ENCODE data around the gene DMXL1.
"Not testable (repeated sequence)": the region's sequence is repeated elsewhere in the genome, so short reads cannot be mapped to it uniquely, and the experiment has no call there.

The DMXL1 gene

DNA sequence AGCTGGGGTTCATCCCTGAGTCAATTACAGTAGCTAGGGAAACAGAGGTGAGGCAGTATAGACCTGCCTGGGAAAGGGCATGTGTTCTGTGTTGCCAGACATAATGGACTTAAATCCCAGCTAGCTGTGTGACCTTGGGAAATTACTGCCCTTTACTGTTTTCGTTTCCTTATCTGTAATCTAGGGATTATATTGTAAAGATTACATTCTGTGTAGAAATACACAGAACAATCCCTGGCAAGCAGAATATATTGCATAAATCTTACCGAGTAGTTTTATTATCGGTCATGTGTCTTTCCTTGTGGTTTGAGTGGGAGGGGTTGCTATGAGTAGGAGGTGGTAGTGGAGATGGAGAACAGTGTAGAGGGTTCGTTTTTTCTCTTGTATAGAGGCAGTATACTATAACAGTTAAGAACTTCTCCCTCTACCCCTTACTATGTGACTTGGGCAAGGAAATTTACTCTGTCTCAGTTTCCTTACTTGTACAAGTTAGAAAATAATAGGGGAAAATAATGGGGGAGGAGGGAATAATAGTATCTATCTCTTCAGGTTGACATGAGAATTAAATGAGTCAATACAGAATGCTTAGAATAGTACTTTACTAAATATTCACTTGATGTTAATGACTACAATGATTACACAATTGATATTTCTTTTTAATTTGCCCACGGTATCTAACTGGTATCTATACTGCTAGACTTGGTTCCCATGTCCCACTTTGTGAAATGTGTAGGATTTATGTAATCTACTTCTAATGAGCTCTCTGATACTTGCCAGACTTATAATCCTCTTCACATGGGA, 7.1 kb upstream of the DMXL1 start:
- DNase-seq: no peak

DNA sequence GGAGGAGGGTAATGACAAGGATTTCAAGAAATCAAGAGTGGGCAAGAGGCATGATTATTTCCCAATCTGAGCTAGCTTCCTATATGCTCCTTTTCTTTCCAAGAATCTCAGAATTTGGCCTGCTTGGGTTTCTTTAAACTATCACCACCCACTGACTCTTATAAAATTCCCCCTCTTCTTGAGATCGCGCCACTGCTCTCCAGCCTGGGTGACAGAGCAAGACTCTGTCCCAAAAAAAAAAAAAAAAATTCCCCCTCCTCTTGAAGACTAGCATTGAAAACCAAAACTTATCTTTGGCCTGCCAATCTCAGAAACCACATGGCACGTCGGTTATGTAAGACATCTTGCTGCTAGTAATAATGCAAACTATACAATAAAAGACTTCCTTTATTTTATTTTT, 3.4 kb upstream of the DMXL1 start:
- DNase-seq: no peak

DNA sequence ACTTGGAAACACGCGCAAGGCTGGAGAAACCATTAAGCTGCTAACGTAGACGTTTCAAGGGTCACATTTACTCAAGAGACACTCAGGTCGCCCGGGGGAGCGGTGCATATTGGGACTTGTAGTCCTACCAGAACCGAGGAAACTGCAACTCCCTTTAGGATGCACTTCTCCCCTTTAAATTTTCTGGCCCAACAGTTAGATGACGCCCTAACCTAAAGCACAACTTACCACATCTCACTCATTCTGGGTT, 384 bp upstream of the DMXL1 start:
- no peak for DNase-seq

DNA sequence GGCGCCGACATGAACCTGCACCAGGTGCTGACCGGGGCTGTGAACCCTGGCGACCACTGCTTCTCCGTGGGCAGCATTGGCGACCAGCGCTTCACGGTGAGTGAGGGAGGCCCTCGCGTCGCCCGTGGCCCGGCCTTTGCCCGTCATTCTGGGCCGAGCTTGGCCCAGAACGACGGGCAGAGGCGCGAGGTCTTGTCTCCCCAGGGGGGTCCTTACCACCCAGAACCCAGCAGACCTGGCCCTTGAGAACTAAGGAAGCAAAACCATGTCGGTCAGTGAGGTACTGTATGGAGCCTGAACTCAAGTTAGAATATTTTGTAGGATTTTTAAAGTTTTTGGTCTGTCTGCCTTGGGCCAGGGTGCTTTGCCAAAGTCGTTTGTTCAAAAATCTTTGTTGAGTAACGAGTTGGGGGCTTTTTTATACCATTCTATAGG, 691 bp downstream of the DMXL1 start:
- no peak for DNase-seq

DNA sequence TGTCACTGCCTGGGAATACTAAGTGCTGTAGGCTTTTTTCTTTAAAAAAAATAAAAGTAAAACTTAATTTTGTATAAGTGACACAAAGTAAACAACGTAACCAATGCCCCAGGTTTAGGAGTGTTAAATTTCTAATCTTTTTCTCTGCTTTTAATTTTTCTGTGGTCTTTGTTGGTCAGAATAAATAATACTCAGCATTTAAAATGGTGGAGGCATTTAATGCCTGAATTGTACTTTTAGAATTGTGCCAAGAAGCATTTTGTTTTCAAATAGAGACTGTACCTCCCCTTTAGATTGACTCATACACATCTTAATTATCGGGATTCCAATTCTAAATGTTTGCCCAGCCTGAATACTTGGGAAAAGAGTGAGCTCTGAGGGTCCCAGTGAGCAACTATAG, 1.6 kb downstream of the DMXL1 start:
- no peak for DNase-seq

DNA sequence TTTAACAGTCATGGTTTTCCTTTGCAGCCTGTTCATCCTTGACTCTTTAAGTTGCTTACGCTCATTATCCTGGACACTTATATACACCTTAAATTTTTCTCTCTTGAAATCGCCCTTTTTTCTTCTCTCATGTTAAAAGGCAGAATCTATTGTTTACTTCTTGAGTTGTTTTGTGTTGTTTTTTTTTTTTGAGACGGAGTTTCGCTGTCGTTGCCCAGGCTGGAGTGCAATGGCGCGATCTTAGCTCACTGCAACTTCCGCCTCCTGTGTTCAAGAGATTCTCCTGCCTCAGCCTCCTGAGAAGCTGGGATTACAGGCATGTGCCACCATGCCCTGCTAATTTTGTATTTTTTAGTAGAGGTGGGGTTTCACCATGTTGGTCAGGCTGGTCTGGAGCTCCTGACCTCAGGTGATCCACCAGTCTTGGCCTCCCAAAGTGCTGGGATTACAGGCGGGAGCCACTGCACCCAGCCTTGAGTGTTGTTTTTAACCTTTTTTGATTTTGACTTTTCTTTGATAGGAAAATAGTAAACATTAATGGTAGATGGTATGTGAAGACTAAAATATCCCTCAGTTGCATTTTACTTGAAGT, 3.0 kb downstream of the DMXL1 start:
- DNase-seq: not testable (repeated sequence)

DNA sequence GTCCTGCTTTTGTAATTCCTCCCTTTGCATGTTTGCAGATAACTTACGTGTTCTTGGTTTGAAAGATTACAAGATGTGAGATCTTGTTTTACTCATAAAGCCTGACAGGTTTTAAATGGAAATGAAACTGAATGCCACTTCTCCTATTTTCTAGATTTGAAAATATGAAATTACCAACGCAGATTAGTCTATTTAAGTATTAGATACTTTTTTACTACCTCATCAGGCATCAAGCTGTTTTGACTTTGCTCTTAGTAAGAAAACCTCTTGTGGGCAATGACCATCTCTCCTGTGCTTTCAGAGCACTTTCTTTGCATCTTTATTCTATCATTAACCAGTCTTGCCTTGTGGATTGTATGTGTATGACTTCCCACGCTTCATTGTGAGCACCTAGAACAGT, 3.5 kb downstream of the DMXL1 start:
- no peak for DNase-seq

DNA sequence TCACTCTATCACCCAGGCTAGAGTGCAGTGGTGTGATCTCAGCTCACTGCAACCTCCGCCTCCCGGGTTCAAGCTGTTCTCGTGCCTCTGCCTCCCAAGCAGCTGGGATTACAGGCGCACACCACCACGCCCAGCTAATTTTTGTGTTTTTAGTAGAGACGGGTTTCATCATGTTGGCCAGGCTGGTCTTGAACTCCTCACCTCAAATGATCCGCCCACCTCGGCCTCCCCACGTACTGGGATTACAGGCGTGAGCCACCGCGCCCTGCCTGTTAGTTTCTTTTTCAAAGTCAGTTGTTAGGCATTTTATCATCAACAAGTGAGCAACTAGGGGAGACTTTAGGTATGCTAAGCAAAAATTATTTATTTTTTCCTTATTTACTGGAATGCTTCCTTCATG, 4.4 kb downstream of the DMXL1 start:
- DNase-seq: not testable (repeated sequence)

DNA sequence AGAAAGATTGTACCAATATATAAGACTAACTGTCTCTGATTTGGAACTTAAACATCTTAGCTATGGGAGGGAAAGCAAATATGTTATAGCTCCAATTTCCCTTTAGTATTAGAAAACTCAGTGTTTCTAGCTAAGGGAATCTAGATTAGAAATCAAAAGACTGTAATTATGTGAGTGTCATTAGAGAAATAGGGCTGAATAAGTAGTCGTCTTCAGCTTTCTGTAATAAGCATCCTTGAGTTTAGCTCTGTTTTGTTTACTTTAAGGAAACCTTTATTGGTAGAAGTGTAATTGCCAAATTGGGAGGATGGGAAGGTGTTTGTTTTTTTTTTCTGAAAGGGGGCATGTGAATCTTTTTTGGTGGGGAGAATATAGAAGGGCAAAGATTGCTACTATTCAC, 5.2 kb downstream of the DMXL1 start:
- no peak for DNase-seq

DNA sequence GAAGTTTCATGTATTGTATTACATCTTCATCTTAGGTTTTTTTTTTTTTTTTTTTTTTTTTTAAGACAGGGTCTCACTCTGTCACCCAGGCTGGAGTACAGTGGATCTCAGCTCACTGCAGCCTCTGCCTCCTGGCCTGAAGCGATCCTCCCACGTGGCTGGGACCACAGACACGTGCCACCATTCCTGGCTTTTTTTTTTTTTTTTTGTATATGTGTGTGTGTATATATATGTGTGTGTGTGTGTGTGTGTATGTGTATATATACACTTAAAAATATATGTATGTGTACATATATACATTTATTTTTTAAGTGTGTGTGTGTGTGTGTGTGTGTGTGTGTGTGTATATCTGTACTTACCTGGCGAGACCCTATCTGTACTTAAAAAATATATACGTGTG, 6.6 kb downstream of the DMXL1 start:
- DNase-seq: no peak

DNA sequence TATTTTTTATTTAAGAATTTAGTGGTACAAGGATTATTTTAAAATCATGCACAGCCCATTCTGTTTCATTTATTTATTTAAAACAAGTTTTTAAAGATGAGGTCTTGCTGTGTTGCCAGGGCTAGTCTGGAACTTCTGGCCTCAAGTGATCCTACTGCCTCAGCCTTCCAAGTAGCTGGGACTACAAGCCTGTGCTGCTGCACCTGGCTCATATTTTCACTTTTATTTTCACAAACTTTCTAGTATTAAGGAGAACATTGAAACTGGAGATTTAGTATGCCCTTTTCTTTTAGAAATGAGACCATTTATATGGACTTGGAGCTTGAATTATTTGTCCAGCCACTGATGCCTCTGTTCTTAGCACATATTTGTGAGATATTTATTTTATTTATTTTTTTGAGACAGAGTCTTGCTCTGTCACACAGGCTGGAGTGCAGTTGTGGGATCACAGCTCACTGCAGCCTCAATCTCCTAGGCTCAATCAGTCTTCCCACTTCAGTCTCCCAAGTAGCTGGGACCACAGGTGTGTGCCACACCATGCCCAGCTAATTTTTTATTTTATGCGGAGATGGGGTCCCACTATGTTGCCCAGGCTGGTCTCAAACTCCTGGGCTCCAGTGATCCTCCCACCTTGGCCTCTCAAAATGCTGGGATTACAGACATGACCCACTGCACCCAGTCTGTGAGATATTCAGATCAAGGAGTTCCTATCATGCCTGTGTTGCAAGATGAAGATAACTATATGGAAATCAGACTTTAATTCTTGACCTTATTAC, 7.4 kb downstream of the DMXL1 start:
- no peak for DNase-seq

DNA sequence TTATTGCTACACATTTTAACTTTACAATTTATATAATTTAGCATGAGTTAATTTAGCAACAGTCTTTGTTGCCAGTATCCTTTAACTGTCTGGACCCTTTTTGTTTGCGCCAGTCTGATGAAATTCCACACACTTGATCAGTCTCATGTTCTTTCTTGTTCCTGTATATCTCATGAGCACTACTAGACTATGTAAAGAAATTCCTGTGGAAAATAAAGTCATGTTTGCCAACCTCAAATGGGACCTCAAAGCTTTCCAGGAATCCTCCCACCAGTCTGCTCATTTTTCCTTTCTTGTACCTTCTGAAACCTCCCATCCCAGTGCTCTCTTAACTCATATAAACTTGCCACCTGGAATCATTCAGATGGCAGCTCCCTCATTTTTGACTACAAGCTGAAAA, 8.0 kb downstream of the DMXL1 start:
- no peak for DNase-seq

DNA sequence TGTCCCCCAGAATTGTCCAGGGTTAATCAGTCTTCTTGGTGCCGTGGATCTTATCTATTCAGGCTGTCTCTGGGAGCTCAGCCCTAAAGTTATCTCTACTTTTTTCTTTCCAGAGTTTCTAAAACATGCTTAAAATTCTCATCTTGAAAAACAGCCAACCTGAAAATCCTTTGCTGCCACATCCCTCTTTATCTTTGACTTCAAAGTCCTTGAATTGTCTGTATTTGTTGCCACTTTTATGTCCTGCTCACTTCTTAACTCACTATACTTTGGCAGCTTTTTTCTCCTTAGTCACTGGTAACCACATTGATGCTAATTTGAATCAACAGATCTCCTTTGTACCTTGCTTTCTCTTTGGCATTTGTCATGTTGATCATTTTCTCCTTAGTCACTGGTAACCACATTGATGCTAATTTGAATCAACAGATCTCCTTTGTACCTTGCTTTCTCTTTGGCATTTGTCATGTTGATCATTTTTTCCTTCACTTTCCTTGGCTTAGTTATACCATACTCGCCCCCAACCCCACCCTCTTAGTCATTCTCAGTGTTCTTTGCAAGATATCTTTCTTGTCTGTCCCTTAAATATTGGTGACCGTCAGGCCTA, 8.5 kb downstream of the DMXL1 start:
- DNase-seq: no peak

DNA sequence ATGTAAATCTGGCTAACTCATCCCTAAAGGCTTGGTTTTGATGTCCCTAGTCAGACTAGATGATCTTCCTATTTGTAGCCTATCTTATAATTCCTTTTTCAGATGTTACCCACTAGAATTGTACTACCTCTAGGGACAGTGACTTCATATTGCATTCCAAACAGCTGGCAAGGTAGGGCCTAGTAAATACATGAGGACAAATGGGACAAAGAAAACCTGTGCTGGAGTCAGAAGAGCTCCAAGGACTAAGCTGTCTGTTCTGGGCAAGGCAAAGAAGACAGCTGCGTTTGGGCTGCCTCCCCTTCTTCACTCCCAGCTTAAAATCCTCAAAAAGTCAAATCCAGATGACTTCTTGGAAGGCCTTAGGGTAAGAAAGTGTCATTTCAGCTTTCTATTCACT, 10.0 kb downstream of the DMXL1 start:
- DNase-seq: no peak

DNA sequence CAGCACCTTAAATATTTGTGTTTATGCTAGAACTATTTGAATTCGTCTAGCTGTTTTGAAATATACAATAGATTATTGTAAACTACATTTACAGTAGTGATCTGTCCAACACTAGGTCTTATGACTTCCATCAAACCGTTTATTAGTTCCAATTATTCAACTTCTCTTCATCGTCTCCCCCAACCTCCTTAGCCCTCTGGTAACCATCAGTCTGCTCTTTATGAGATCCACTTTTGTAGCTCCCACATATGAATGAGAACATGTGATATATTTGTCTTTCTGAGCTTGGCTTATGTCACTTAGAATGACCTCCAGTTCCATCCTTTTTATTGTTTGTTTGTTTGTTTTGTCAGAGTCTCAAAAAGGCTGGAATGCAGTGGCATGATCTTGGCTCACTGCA, 11.8 kb downstream of the DMXL1 start:
- DNase-seq: no peak

DNA sequence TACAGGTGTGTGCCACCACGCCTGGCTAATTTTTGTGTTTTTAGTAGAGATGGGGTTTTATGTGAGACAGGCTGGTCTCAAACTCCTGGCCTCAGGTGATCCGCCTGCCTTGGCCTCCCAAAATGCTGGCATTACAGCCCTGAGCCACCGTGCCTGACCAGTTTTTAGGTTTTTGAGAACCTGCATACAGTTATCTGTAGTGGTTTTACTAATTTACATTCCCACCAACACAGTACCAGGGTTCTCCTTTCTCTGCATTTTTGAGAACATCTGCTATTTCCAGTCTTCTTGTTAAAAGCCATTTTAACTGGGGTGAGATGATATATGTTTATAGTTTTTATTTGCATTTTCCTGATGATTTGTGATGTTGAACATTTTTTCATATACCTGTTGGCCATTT, 12.8 kb downstream of the DMXL1 start:
- no peak for DNase-seq

DNA sequence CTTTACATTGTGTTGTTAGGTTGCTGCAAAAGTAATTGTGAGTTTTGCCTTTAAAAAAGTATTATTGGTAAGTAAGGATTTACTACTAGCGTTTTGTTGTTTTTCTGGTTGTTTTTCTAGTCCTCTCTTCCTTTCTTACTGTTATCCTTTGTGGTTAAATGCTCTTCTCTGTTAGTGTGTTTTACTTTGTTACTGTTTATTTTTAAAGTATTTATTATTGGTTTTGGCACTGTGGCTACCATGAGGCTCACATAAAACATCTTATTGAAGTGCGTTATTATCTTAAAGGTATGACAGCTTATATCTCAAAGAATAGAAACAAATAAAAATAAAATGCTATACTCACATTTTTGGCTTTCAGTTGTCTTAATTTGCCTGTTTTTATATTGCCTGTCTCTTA, 17.6 kb downstream of the DMXL1 start:
- no peak for DNase-seq

DNA sequence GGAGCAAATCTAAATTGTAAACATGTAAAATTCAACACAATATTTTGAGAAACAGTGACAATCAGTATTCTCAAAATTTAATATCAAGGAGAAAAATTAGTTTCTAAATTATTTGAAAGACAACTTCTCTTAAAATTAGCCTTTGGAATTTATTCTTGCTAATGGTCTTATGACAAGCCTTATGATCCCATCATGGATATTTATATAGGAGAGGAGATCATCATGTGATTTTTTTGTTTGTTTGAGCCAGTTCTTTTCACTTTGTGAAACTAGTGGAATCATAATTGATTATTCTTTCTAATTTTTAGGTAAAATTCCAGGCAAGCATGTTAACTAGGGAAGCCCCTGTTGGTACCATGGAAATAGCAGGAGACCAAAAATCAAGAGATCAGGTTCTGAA, 24.7 kb downstream of the DMXL1 start:
- no peak for DNase-seq

DNA sequence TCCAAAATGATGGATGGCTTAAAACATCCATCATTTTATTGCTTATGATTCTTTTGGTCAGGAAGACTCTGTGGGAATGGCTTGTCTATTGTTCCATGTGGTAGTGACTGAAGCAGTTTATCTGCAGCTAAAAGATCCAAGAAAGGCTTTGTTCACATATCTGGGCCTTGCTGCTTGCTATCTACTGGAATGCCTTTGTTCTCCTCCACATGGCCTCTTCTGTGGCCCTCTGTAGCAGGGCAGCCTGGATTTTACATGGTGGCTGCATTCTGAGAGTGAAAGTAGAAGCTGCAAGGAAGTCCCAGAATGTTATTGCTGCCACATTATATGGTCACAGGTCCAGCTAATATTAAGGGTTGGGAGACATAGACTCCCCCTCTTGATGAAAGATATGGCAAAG, 35.1 kb downstream of the DMXL1 start:
- DNase-seq: no peak

DNA sequence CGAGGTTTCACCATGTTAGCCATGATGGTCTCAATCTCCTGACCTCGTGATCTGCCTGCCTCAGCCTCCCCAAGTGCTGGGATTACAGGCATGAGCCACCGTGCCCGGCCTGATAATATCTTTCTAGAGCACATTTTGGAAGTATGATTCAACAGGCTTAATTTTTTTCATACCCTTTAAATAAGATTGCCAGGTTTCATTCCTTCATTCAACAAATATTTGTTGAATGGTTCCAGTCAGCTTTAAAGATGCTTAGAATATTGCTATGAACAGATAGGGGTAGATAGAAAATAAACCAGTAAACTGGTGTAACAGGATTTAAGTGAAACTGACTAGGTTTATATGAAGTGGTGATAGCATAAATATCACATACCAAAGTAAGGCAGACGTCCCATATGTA, 41.3 kb downstream of the DMXL1 start:
- DNase-seq: no peak

DNA sequence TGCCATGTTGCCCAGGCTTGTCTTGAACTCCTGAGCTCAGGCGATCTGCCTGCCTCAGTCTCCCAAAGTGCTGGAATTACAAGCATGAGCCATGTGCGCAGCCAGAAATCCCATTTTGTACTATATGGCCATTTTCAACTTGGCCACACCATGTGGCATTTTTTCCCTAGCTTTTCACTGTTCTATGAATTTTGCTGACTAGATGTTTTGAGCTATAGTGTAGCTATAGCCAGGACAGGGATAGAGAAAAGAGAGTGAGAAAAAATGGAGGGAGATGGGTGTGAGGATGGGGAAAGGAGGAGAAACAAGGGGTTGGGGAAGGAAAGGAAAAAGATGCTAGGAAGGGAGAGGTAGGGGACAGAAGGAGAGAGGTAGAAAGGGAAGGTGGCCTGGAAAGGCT, 46.4 kb downstream of the DMXL1 start:
- no peak for DNase-seq

DNA sequence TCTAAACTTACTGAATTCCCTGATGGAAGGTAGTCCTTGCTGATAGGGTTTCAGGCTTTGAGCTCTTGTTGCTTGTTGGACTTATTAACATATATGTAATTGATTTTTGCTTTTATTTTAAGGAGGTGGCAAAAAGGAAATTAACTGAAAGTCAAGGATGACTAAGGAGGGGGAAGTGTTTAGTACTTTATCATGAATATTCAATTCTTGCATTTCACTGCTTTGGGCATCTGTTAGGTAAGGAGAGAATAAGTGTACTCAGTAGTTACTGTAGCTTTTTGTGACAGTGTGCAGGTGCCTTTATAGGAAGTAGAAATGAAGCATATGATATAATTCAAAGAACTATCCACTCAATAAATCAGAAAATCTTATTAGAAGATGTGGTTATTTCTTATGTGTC, 47.1 kb downstream of the DMXL1 start:
- DNase-seq: no peak

DNA sequence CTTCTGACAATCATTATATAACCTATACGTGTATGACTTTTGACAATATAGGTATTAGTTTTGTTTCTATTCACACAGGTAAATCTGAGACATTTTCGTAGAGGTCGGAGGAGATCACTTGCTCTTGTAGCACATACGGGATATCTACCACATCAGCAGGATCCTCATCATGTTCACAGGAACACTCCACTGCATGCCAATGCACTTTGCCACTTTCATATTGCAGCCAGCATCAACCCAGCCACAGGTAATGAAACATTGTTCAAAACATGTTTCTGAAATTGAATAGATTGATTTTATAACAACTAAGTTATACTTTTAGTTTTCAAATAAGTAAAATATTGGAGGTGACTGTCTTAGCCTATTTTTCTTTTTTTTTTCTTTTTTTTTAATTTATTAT, 50.0 kb downstream of the DMXL1 start:
- no peak for DNase-seq

DNA sequence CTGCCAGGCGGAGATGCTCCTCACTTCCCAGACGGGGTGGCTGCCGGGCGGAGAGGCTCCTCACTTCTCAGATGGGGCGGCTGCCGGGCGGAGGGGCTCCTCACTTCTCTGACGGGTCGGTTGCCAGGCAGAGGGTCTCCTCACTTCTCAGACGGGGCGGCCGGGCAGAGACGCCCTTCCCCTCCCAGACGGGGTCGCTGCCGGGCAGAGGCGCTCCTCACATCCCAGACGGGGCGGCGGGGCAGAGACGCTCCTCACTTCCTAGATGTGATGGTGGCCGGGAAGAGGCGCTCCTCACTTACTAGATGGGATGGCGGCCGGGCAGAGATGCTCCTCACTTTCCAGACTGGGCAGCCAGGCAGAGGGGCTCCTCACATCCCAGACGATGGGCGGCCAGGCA, 51.6 kb downstream of the DMXL1 start:
- DNase-seq: not testable (repeated sequence)
